WTC11 (cell line): ENCODE measurements around the gene UNC119. TPM values are rescaled to one million over a fixed set of nuclear protein-coding genes. Genes with fewer than 3 reads are reported as not detected.

Source experiments
- ATAC-seq: fragments of 200-7000 bp; cut with Tn5 transposase; 2 replicates; pipeline ENCODE4 v1.10.0; 2021; ENCODE audit warnings: mild to moderate bottlenecking, moderate library complexity
- Bru-seq: library from RNA; stranded (reverse); fragments of 400-500 nt; gene quantifications from one replicate; lab custom pipeline; 2021; lab: Mats Ljungman, UMichigan
- CTCF ChIA-PET: fragments of 300-600 bp; sonication (Branson Sonifier 250); formaldehyde crosslinking; loops from one replicate; lab custom pipeline; 2021; ENCODE audit warnings: antibody characterized with exemption; lab: Charles Lee
- POLR2A ChIA-PET: fragments of 350-600 bp; sonication (Branson Sonifier 250); formaldehyde crosslinking; loops from one replicate; lab custom pipeline; 2021; ENCODE audit warnings: antibody characterized with exemption; lab: Charles Lee
- DNase-seq: peaks from one replicate; pipeline ENCODE4 v3.0.0; 2021; ENCODE audit warnings: low spot score
- H3K27ac Mint-ChIP-seq: 2 replicates; pipeline ENCODE4 v1.8.0; 2021; ENCODE audit warnings: mixed read lengths
- H3K27me3 Mint-ChIP-seq: 2 replicates; pipeline ENCODE4 v1.8.0; 2021; ENCODE audit warnings: low read depth, mild to moderate bottlenecking, moderate library complexity, mixed read lengths
- H3K36me3 Mint-ChIP-seq: 2 replicates; pipeline ENCODE4 v1.8.0; 2021; ENCODE audit warnings: mixed read lengths
- H3K4me1 Mint-ChIP-seq: 2 replicates; pipeline ENCODE4 v1.8.0; 2022; ENCODE audit warnings: mixed read lengths
- H3K4me3 Mint-ChIP-seq: 2 replicates; pipeline ENCODE4 v1.8.0; 2021; ENCODE audit warnings: mild to moderate bottlenecking, moderate library complexity, mixed read lengths
- H3K9me3 Mint-ChIP-seq: 2 replicates; pipeline ENCODE4 v1.8.0; 2021; ENCODE audit warnings: mixed read lengths
- ATF1 ChIP-seq: sonication (generic); formaldehyde crosslinking; IDR thresholded peaks from 2 replicates; pipeline ENCODE4 v1.8.1; 2023; ENCODE audit warnings: mild to moderate bottlenecking, moderate library complexity, missing genetic modification reagents
- ATF2 ChIP-seq: sonication (generic); formaldehyde crosslinking; IDR thresholded peaks from 2 replicates; pipeline ENCODE4 v1.8.1; 2022; ENCODE audit warnings: low read depth, missing genetic modification reagents, borderline replicate concordance
- CTCF ChIP-seq: fragments of 200-600 bp; IDR thresholded peaks from 2 replicates; pipeline ENCODE4 v1.8.0; 2022; ENCODE audit warnings: antibody characterized with exemption
- ELF4 ChIP-seq: sonication (generic); formaldehyde crosslinking; IDR thresholded peaks from 2 replicates; pipeline ENCODE4 v1.8.1; 2022; ENCODE audit warnings: low read depth, mild to moderate bottlenecking, moderate library complexity, missing genetic modification reagents
- GTF2I ChIP-seq: fragments of 250-450 bp; sonication (Bioruptor Pico); conservative IDR thresholded peaks from 2 replicates; pipeline ENCODE4 v1.4.0; 2021; ENCODE audit warnings: mild to moderate bottlenecking
- HMGXB4 ChIP-seq: sonication (generic); formaldehyde crosslinking; IDR thresholded peaks from 2 replicates; pipeline ENCODE4 v1.8.1; 2023; ENCODE audit warnings: mild to moderate bottlenecking, moderate library complexity, missing genetic modification reagents
- RELA ChIP-seq: sonication (generic); formaldehyde crosslinking; IDR thresholded peaks from 2 replicates; pipeline ENCODE4 v1.8.1; 2022; ENCODE audit warnings: missing genetic modification reagents, mild to moderate bottlenecking, borderline replicate concordance
- RORB ChIP-seq: fragments of 250-450 bp; sonication (Bioruptor Pico); IDR thresholded peaks from 2 replicates; pipeline ENCODE4 v1.9.0; 2021; ENCODE audit warnings: mild to moderate bottlenecking
- SP1 ChIP-seq: sonication (generic); formaldehyde crosslinking; conservative IDR thresholded peaks from 2 replicates; pipeline ENCODE4 v1.8.1; 2022; ENCODE audit warnings: missing genetic modification reagents
- ZBTB43 ChIP-seq: sonication (generic); formaldehyde crosslinking; IDR thresholded peaks from 2 replicates; pipeline ENCODE4 v1.8.1; 2023; ENCODE audit warnings: mild to moderate bottlenecking, missing genetic modification reagents
- long read RNA-seq, 3 experiments: library from RNA in 1 of 3; library from capped mRNA in 1 of 3; library from polyadenylated mRNA in 1 of 3; unstranded in 2 of 3; stranded (forward) in 1 of 3; transcript quantifications; one replicate each; pipeline ENCODE4 v2.0.0, GENCODE V29; 2021
- total RNA-seq: library from RNA; stranded (reverse); gene quantifications from 3 replicates; pipeline ENCODE4 v1.2.3, GENCODE V29; 2021
- TF ChIP-seq, protein P1 (sequence below): sonication (generic); formaldehyde crosslinking; IDR thresholded peaks from 2 replicates; pipeline ENCODE4 v1.8.0; 2022; ENCODE audit warnings: mild to moderate bottlenecking, missing genetic modification reagents
- TF ChIP-seq, protein P2 (sequence below): sonication (generic); formaldehyde crosslinking; IDR thresholded peaks from 2 replicates; pipeline ENCODE4 v1.8.1; 2022; ENCODE audit warnings: mild to moderate bottlenecking, moderate library complexity, missing genetic modification reagents
- TF ChIP-seq, protein P3 (sequence below): sonication (generic); formaldehyde crosslinking; IDR thresholded peaks from 2 replicates; pipeline ENCODE4 v1.8.1; 2023; ENCODE audit warnings: mild to moderate bottlenecking, missing genetic modification reagents
- TF ChIP-seq, protein P4 (sequence below): fragments of 250-450 bp; sonication (Bioruptor Pico); IDR thresholded peaks from 2 replicates; pipeline ENCODE4 v1.9.0; 2021; ENCODE audit warnings: mild to moderate bottlenecking

UNC119 gene
- total RNA-seq (53.3 to 59.6 TPM (median 54.6 TPM) in 3 replicates), Bru-seq, nascent RNA (percentile 79 among the genes with signal in this experiment)
- long read RNA-seq, experiment 1, full-length matches to known transcripts, result 155 of 181 reads
- long read RNA-seq, experiment 1, partial matches to known transcripts, result 4 of 181 reads
- long read RNA-seq, experiment 1, other reads (novel, unspliced or antisense), result 22 of 181 reads
- long read RNA-seq, experiment 2, full-length matches to known transcripts, result 65 of 79 reads
- long read RNA-seq, experiment 2, partial matches to known transcripts, result 8 of 79 reads
- long read RNA-seq, experiment 2, other reads (novel, unspliced or antisense), result 6 of 79 reads
- long read RNA-seq, experiment 3, transcript UNC119-202 (5 exons, 1,424 nt), result major isoform, 22 of 26 reads
- long read RNA-seq, experiment 3, partial matches to known transcripts, result 0 of 26 reads
- long read RNA-seq, experiment 3, other reads (novel, unspliced or antisense), result 2 of 26 reads

DNA sequence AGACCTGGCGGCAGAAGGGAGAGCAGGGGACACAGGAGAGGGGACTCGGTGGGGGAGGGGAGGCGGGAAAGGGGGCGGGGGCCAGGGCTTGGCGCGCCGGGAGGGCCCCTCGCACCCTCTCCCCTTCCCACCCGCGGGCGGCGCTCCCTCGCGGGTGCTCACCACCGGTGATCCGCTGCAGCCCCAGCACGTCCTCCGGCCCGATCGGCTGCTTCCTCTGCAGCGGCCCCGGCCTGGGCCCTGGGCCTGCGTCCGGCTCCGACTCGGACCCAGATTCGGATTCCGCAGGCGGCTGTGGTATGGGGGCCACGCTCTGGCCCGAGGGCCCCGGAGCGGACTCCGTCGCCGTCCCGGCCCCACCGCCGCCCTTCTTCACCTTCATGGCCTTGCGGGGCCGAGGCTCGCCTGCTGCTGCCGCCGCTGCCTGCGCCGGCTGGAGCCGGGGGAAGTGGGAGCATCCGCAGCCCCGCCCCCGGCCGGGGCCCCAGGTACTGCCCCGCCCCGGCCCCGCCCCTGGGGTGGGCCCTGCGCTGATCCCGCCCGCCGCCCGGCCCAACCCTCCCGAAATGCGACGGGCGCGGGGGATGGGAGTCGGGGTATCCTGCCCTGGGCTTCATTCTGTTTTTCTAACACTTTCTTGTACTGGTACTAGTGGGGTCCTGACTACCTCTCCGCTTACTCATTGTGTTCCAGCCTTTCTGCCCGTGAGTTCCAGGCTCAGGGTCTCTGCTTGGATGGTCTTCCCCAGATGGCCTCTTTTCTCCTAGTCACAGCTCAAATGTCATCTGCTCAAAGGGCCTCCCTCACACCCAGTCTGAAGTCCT, at the start of gene UNC119:
TSS of gene UNC119 (minus strand) at position 449 of the 824 bp plus-strand sequence. CDS start at position 382, 67 bp downstream.
- H3K4me3 Mint-ChIP-seq, result peak within 1 kb of the TSS; percentile 97
- DNase-seq, result peak; percentile 83
- TF ChIP-seq SP1 (CRISPR knock-in tag) (peak; percentile 57; the same call in 1 of the 2 replicates), HMGXB4 (CRISPR knock-in tag) (peak; percentile 33; the same call in 1 of the 2 replicates), ATF1 (no peak), ZBTB43 (CRISPR knock-in tag) (peak; percentile 48; the same call in 1 of the 2 replicates), RORB (no peak), ATF2 (CRISPR knock-in tag) (0 out of 2 replicates have a peak, but pooled peaks have one; percentile 22), CTCF (no peak), ELF4 (CRISPR knock-in tag) (peak; percentile 77; the same call in 1 of the 2 replicates), RELA (CRISPR knock-in tag) (peak; percentile 43; the same call in 1 of the 2 replicates), GTF2I (no peak)
- TF ChIP-seq, protein P1, sequence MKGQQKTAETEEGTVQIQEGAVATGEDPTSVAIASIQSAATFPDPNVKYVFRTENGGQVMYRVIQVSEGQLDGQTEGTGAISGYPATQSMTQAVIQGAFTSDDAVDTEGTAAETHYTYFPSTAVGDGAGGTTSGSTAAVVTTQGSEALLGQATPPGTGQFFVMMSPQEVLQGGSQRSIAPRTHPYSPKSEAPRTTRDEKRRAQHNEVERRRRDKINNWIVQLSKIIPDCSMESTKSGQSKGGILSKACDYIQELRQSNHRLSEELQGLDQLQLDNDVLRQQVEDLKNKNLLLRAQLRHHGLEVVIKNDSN (CRISPR knock-in tag), result 0 out of 2 replicates have a peak, but pooled peaks have one; percentile 21
- TF ChIP-seq, protein P2, sequence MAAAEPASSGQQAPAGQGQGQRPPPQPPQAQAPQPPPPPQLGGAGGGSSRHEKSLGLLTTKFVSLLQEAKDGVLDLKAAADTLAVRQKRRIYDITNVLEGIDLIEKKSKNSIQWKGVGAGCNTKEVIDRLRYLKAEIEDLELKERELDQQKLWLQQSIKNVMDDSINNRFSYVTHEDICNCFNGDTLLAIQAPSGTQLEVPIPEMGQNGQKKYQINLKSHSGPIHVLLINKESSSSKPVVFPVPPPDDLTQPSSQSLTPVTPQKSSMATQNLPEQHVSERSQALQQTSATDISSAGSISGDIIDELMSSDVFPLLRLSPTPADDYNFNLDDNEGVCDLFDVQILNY (CRISPR knock-in tag), result 0 out of 2 replicates have a peak, but pooled peaks have one; percentile 28
- TF ChIP-seq, protein P3, sequence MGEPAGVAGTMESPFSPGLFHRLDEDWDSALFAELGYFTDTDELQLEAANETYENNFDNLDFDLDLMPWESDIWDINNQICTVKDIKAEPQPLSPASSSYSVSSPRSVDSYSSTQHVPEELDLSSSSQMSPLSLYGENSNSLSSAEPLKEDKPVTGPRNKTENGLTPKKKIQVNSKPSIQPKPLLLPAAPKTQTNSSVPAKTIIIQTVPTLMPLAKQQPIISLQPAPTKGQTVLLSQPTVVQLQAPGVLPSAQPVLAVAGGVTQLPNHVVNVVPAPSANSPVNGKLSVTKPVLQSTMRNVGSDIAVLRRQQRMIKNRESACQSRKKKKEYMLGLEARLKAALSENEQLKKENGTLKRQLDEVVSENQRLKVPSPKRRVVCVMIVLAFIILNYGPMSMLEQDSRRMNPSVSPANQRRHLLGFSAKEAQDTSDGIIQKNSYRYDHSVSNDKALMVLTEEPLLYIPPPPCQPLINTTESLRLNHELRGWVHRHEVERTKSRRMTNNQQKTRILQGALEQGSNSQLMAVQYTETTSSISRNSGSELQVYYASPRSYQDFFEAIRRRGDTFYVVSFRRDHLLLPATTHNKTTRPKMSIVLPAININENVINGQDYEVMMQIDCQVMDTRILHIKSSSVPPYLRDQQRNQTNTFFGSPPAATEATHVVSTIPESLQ (CRISPR knock-in tag), result 0 out of 2 replicates have a peak, but pooled peaks have one; percentile 56
- TF ChIP-seq, protein P4, sequence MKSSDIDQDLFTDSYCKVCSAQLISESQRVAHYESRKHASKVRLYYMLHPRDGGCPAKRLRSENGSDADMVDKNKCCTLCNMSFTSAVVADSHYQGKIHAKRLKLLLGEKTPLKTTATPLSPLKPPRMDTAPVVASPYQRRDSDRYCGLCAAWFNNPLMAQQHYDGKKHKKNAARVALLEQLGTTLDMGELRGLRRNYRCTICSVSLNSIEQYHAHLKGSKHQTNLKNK, result no peak
- TF ChIP-seq, all 79 proteins: peak for 9
- H3K36me3 Mint-ChIP-seq, result peaks cover 33% of the 10 kb centered on the region
- peak within 1 kb of the TSS; percentile 42 for H3K27ac Mint-ChIP-seq
- no peaks in the 10 kb centered on the region for H3K27me3 Mint-ChIP-seq
- H3K9me3 Mint-ChIP-seq, result no peaks in the 10 kb centered on the region
- ATAC-seq, result peak; percentile 84
- peaks cover 23% of the 10 kb centered on the region for H3K4me1 Mint-ChIP-seq
- POLR2A ChIA-PET, result interaction anchor here (0.7 to 1.2 kb wide), 2 partner anchors 19 to 24 kb away, joined by 4 to 8 read pairs; partner anchors contain the start of genes ALDOC and PIGS
- CTCF ChIA-PET, result interaction anchor here (0.8 to 1.7 kb wide), 5 partner anchors 12 to 144 kb away, joined by 3 to 7 read pairs (median 5); partner anchors contain the start of gene ALDOC
